Placental epithelial cell (primary cell): ENCODE measurements around the gene ZNF780B. TPM values are rescaled to one million over a fixed set of nuclear protein-coding genes. Genes with fewer than 3 reads are reported as not detected.

Experiments used
- total RNA-seq: library from RNA; depleted of rRNA; stranded (reverse); fragments of >200 nt; gene quantifications from 2 replicates; pipeline ENCODE4 v1.2.3, GENCODE V29; 2012

The ZNF780B gene
- total RNA-seq: 8.9 and 14.1 TPM in 2 replicates

DNA sequence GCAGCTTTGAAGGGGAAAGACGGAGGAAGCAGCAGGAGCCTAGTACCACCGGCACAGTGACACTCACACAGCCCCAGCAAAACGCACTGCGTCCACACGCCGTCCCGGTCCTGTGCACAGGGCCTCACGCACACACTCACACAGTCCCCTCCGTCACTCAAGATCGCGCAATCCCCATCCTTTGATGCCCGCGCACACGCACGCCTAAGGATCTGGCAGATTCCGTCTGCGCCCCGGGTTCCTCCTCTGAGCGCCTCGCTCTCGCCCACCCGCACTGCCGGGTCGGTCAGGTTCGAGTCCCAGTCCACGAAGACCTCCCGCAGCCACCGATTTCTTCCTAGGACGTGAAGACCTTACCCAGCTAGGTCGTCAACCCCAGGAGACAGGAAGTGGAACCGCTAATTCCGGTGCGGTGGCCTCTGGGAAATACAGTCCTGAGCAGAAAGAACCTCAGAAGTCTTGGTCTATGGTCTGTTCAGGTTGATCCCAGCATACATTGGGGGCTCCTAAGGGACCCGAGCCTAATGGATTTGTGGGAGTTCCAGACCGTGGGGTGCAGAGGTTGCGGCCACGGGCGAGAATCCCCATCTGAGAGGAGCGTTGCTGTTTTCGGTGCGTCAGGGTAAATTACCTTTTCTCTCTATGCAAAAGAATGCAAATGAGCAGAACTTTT, at the start of gene ZNF780B:
ZNF780B (minus strand) TSS at position 400 of the 673 bp plus-strand sequence. CDS start 5,899 bp downstream, outside the sequence.

GRCh38 chr19:40090241-40091204, 34.5 kb upstream of the ZNF780B start, which contains the start of gene ZNF780A:
Gene ZNF780A (minus strand): TSS chr19:40090943. CDS start chr19:40084753, 6,190 bp downstream.

DNA sequence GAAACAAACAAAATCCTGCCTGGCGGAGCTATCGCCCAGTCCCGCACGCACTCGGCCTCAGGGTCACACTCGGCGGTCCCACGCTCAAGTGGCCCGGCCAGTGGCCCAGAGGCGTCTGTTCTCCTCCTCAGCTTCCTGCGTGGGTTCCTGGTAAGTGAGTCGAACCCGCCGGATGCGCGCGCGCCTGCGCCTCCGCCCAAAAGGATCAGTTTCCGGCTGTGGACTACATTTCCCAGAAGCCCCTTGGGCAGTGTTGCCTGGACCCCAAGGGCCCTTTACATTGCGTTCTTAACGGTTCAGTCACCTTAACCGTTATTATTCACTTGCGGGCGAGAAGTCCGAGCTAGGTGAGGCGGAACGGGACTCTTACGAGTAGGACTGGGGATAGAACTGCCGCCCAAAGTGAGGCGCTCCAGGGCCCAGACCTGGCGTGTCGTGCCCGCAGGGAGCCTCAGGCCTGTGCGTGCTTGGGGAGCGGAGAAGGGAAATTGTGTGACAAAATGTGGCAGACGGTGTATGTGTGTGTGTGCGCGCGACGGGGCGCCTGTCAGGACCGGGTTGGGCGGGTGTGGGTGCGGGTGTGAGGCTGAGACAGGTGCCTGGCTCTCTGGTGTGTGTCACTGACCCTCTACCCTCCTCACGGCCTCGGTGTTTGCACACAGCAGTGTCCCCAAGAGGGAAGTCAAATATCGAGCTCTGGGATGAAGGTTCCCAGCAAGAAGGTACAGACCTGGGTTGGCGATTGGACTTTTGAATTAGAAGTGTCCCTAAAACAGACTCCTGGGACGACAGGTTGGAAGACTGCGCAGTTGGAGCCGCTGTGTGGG, 59.0 kb downstream of the ZNF780B start, which contains the start of gene ZNF546:
ZNF546 (plus strand) TSS at position 250 of the 827 bp plus-strand sequence. CDS start 1,267 bp downstream, outside the sequence.

Other genes starting within 250 kb of the ZNF780B start
- 38.8 and 41.6 TPM in 2 replicates for gene DYRK1B, start 222.1 kb downstream of the ZNF780B start, total RNA-seq
- gene FBL, start 209.9 kb downstream of the ZNF780B start, total RNA-seq: 101 and 123 TPM in 2 replicates
- gene FCGBP, start 121.6 kb downstream of the ZNF780B start, total RNA-seq: 0.22 and 0.79 TPM in 2 replicates
- 70.3 and 181 TPM in 2 replicates for gene PSMC4, start 85.1 kb downstream of the ZNF780B start, total RNA-seq
- 0.54 and 3.1 TPM in 2 replicates for gene ZNF546, start 59.2 kb downstream of the ZNF780B start, total RNA-seq
- 17.7 and 23.4 TPM in 2 replicates for gene ZNF780A, start 34.7 kb upstream of the ZNF780B start, total RNA-seq
- gene MAP3K10, start 135.2 kb upstream of the ZNF780B start, total RNA-seq: 5.5 and 8.4 TPM in 2 replicates
- under 0.01 TPM in 1 of 2 replicates, not detected in the other for gene TTC9B, start 162.2 kb upstream of the ZNF780B start, total RNA-seq
- gene CCNP, start 170.5 kb upstream of the ZNF780B start, total RNA-seq: 0.39 TPM in 1 of 2 replicates, not detected in the other
- gene AKT2, start 229.1 kb upstream of the ZNF780B start, total RNA-seq: 89.5 and 124 TPM in 2 replicates